ENCODE measurements around the gene MAP4K5.

The MAP4K5 gene

DNA sequence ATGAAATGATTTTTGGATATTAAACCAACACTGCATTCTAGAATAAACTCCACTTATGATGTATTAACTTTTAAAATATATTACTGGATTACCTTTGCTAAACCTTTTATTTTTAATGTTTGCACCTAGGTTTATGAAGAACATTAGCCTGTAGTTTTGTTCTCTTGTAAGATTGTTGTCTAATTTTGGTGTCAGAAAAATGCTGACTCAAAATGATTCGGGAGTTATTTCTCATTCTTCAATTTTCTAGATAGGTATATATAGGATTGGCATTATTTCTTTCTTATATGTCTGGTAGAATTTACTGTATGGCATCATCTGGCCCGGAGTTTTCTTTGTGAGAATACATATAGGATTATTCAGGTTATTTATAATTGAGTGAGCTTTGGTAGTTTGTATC, 54.6 kb downstream of the MAP4K5 start:
- no peak for FAIRE-seq
- DNase-seq (ENCODE audit: low spot score), result no peak

DNA sequence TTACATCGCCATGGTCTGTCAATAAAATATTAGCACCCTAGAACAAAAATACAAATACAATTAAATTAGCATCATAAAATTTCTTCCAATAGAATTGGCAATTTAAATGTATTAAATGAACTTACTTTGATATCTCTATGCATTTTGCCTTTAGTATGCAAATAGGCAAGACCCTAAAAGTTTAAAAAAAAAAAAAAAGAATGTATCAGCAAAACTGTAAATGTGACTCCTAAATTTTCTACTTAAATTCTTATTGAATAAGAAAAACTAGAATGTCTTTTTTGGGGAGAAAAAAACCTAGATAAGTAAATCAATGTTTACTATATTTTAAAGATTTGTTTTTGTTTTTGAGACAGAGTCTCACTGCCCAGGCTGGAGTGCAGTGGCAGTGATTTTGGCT, 56.2 kb downstream of the MAP4K5 start:
- FAIRE-seq (no peak), DNase-seq (ENCODE audit: low spot score) (no peak)

DNA sequence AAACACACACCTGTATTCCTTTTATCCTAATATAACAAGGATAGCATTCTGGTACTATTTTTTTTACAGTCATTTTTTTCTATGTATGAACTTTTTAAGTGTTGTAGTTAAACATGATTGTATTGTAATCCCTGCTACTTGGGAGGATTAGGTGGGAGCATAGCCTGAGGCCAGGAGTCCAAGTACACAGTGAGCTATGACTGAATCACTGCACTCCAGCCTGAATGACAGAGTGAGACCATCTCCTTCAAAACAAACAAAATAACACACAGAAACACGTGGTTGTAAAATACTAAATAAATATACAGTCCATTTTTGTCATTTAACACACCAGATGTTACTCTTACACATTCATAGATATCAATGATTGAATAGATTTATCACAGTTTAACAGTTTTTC, 56.9 kb downstream of the MAP4K5 start:
- peak; percentile 23 for FAIRE-seq
- no peak for DNase-seq (ENCODE audit: low spot score)

DNA sequence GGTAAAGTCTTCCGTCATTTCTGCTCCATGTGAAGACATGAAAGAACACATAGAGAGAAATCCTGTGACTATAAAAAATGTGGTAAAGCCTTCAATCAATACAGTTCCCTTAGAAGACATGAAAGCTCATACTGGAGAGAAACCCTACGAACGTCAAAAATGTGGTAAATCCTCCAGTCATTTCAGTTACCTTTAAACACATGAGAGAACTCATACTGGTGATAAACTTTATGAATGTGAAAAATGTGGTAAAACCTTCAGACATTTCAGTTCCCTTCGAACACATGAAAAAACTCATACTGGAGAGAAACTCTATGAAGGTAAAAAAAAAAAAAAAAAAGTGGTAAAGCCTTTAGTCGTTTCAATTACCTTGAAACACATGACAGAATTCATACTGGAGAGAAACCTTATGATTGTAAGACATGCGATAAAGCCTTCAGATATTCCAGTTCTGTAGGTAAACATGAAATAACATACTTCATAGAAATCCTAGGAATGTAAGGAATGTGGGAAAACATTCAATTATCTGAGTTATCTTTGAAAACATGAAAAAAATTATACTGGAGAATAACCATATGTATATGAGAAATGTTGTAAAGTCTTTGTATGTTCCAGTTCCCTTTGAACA, 60.4 kb downstream of the MAP4K5 start:
- no peak for FAIRE-seq
- no peak for DNase-seq (ENCODE audit: low spot score)

DNA sequence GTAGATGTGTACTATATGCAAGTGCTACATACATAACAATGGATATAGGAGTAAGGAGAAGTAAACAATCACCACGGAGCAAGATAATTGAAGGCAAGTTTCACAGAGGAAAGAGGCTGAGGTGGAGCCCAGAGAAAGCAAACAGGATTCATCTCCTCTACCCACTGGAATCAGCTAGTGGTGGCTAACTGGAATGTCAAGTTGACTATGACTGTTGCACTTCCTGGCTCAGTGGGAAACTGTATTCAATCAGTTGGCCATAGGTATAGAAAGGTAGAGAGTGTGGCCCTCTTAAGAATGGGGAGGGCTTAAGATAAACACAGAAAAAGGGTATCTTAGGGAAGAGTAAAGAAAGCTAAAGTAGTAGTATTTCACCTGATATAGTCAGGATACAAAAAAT, 62.4 kb downstream of the MAP4K5 start:
- FAIRE-seq (peak; percentile 93), DNase-seq (ENCODE audit: low spot score) (no peak)

DNA sequence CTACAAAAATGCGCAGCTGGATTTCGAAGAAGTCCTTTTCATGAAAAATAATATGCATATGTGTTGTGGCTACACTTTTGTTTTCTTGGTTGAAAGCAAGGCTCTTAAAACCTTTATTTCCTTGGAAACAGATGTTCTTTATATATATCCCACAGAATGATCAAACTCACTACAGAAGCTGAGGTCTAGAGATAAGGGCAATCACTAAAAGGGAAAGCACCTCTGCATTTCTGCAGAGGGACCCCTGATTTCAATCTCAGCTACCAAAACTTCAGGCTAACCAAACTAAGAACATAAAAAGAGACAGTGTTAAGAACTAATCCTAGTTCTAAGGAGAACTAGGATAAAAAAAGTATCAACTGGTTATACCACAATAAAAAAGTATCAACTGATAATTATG, 70.3 kb downstream of the MAP4K5 start:
- FAIRE-seq (no peak), DNase-seq (ENCODE audit: low spot score) (no peak)

DNA sequence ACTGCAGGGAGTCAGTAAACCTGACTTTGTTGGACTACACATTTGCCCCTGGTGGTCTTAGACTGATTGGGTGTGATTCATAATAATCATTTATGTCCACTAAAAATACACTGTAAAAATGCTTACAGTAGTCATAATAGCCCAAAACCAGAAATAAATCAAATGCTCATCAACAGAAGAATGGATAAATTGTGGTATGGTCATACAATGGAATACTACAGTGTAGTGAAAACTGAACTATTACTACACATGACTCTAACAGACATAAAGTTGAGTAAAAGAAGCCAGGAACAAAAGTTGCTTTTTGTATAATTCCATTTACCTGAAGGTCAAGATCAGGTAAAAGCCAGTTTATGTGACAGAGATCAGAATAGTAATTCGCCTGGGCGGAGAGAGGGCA, 78.5 kb downstream of the MAP4K5 start:
- FAIRE-seq, result no peak
- no peak for DNase-seq (ENCODE audit: low spot score)

DNA sequence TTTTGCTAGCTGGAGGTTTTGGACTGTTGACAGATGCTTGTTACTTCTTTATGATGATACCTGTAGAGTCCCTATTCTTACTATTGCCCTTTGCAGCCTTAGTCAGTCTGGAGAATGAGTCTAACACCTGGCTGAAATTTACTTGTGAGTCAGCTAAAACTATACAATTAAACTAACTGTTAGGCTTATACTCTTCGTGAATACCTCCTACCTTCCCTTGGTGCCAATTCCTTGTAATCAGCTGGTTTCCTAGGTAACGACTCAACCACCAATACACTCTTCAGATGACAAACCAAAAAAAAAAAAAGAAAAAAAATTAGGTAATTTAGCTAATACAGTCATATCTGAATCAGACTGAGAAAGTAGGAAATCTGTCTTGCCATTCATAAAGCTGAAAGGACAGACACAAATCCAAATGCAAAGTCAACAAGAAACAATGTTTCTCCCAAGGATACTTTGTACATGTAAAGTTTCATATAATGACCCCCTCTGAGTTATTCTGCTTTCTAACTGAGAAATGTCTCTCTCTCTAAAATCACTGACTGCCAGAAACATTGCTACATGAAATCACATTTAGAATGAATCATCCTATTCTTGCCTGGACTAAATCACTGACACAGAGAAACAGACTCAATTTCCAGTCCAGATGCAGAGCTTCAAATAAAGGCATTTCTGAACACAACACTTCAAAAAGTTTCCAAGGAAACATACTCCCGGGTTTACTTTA, 79.2 kb downstream of the MAP4K5 start:
- FAIRE-seq, result no peak
- DNase-seq (ENCODE audit: low spot score), result no peak

DNA sequence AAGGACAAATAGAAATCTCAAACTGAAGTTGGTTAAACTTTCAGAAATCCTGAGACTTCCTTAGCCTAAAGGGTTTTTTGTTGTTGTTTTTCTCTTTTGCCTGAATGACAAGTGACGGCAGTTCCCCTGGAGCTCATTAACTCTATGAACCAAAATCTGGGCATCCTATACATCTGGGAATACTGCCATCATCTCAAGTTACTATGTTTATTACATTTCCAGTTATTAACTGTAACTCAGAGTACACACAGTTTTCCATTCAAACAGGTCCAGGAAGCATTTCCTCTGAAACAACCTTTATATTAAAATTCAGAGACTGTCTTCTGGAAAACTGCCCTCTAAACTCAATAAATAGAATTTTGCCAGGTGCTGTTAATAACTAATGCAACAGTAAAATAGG, 80.1 kb downstream of the MAP4K5 start:
- FAIRE-seq, result no peak
- no peak for DNase-seq (ENCODE audit: low spot score)

DNA sequence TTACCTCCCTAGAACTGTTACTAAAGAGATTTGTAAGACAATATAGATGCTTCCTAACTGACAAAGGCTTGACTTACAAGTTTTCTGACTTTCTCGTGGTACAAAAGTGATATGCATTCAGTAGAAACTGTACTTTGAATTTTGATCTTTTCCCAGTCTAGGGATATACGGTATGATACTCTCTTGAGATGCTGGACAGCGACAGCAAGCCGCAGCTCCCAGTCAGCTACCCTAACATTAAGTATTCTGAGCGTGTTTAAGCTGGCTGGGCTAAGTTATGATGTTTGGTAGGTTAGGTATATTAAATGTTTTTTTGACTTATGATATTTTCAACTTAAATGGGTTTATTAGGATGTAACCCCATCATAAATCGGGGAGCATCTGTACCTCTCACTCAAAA, 80.5 kb downstream of the MAP4K5 start:
- no peak for DNase-seq (ENCODE audit: low spot score)
- FAIRE-seq, result peak; percentile 98

DNA sequence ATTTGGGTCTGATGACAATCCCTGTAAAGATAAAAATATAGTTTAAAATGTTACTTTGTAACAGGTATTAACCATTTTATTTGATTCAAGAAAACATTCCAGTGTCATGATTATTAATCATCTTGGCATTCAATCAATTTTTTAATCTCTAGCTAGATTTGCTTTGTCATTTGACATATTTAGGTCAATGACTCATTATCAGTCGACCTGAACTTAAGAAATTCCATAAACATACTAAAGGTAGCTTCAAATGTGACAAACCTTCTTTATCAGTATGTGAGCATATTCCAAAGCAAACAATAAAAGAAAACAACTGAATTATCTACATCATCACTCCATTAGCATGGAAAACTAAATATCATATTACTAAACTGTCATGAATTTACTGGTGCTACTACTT, 84.9 kb downstream of the MAP4K5 start:
- FAIRE-seq, result no peak

DNA sequence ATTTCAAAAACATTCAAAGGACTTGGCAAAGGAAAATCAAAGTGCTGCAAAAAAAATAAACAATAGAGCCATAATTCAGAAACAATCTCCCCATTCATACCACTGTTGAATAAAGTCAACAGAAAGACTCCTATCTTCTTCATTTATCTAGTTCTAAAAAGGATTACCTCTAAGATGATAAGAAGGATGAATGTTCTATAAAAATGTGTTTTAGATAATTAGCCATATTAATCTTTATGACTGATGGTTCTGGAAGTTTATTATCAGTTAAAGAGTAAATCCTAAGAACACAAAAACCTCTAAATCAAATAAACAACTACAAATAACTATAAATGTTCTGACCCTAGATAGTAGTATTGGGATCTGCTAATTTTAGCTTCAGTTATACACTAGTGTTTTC, 97.8 kb downstream of the MAP4K5 start:
- FAIRE-seq (no peak), DNase-seq (ENCODE audit: low spot score) (no peak)

More for the DNA sequence above, 84.9 kb downstream of the MAP4K5 start:
- no peak for DNase-seq (ENCODE audit: low spot score)

DNA sequence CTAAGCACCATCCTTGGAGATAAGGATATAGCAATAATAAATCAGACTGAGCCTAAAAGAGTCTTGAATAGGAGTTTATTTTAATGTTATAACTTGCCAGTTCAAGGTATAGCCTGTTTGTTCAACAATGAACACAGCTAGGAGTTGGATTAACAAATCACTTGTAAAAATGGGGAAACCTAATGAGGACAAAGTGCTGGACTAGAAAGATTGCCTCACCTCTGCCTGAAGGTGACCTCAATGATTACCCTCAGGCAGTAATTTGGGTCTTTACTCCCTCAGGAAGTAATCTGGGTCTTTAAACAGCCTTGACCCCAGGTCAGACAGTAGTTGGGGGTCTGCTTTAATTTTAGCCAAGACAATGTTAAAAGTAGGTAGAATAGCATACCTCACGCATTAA, 100.2 kb downstream of the MAP4K5 start:
- DNase-seq (ENCODE audit: low spot score) (no peak), FAIRE-seq (no peak)

DNA sequence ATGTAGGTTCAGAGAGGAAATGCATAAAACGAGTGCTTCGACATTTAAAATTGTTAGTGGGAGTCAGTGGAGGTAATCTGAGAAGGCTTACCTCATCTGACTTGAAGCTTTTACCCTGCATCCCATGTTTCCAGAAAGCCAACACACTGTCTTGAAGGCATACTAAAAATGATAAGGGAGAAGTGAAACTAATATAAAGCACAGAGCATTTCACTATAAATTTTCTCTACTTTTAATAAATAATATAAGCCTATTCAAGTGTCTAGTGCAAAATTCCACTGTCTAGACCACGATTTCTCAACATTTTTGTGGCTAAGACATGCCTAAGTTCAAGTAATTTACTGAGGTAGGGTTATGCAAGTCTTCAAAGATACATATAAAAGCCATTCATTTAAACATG, 106.6 kb downstream of the MAP4K5 start:
- FAIRE-seq (no peak), DNase-seq (ENCODE audit: low spot score) (no peak)

DNA sequence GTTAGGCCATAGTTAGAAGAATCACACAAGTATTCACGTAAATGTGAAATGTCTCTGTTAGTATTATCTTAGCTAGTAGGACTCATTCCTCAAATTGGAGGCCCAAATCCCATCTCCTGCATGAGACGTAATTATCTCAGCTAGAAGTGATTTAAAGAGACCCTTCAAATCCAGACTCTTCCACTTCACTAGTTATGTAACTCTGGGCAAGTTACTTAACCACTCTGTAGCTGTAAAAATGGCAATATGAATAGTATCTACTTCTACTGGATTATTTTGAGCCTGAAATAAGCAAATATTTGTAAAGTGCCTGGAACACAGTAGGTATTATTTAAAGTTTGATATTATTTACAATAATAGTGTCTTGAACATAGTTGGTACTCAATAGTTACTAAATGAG, 107.3 kb downstream of the MAP4K5 start:
- DNase-seq (ENCODE audit: low spot score) (no peak), FAIRE-seq (no peak)

DNA sequence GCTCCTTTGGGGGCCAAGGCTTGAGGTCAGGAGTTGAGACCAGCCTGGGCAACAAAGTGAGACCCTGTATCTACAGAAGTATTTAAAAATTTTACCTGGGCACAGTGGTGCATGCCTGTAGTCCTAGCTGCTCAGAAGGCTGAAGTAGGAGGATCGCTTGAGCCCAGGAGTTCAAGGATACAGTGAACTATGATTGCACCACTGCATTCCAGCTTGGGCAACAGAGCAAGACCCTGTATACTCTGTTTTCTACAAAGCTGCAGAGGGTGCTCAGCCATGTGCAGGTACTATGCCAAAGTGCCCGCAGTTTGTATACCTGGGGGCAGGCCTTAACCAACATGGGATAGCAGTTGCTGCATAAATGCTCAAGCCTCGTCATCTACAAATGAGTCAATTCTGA, 108.8 kb downstream of the MAP4K5 start:
- DNase-seq (ENCODE audit: low spot score) (no peak), FAIRE-seq (no peak)

DNA sequence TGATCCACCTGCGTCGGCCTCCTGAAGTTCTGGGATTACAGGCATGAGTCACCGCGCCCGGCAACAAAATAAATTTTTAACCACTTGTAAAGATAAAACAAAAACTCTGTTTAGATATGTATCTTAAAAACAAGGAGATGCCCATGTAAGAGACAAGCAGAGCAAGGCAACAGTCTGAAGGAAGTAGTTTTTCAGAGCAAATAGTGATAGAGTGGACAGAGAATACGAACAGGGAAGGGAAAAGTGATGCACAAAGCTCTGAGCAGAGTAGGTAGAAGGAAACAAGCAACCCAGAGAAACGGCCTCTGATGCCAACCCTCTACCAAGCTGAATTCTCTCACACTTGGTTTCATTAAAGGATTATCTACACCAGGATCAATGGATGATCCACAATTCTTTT, 110.9 kb downstream of the MAP4K5 start:
- DNase-seq (ENCODE audit: low spot score) (no peak), FAIRE-seq (no peak)

DNA sequence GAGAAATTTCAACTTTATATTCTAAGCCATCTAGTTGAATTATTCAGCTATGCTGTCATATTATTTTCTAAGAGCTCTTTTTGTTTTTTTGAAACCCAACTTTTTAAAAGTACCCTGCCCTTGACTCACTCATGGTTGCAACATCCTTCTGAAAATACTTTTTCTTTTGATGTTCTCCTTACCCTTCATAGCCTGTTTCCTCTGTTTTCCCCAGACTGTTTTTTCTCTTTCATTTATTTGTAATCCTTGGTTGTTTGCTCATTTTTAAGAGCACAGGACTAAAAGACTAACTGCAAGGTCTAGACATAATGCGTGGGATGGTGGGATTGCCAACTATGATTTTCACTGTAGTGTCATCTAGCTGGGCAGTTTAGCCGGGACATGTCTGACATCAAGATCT, 114.5 kb downstream of the MAP4K5 start:
- no peak for FAIRE-seq
- DNase-seq (ENCODE audit: low spot score), result no peak

DNA sequence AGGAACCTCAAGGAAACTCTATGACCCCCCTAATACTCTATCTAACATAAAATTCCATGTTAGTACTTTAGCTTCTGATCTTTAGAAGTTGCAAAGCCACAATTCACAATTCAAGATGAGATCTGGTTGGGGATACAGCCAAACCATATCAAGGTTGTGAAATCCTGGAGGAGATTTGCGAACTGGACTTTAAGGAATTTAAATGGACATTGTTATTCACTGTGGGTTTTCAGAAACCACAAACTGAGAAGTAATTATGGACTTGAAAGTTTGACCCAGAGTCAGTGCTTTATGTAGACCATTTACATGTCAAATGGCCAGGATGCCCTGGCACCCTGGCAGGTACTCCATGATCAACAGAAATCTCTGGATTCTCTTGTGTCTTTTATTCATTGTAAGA, 121.4 kb downstream of the MAP4K5 start:
- DNase-seq (ENCODE audit: low spot score), result no peak
- FAIRE-seq, result no peak

DNA sequence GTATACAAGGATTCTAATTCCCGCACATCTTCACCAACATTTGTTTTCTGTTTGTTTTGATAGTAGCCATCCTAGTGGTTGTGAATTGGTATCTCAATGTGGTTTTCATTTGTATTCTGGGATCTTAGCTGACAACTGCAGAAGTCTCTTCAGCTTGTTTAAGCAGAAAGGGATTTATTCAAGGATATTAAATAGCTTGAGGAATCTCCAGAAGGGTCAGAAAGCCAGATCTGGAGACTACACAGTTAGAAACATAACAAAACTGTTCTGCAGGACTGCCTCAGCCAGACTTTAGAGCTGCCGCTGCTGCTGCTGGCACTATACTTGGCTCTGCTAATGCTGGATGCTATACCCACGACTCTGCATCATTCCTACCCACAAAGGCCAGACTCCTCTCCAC, 122.3 kb downstream of the MAP4K5 start:
- FAIRE-seq (no peak), DNase-seq (ENCODE audit: low spot score) (no peak)

DNA sequence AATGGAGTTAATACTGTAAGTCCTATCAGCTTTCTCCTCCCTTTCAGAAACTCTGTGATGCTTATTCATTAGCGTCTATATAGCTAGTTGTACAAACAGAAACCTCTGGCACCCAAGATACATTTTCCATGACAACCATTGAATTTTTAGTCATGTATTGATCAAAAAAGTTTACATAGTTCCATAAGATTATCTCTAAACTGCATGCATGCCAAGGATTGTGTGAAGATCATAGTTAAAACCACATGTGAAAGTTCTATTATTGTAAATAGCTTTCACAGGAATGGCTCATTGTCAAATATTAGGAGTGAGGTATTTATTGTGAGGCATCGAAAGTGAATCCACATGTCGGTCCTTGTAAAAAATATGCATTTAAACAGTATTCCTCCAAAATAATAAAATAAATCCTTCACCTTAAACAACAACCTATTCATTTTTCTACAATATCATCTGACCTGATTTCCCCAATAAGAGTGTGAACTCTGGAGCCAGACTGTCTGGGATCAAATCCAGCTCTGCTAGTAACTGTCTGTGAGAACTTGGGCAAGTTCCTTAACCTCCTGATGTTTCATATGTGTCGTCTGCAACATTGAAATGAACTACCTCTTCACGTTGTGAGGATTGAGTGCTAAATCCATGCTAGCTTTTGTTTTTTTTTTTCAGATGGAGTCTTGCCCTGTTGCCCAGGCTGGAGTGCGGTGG, 125.1 kb downstream of the MAP4K5 start:
- FAIRE-seq (no peak), DNase-seq (ENCODE audit: low spot score) (no peak)

DNA sequence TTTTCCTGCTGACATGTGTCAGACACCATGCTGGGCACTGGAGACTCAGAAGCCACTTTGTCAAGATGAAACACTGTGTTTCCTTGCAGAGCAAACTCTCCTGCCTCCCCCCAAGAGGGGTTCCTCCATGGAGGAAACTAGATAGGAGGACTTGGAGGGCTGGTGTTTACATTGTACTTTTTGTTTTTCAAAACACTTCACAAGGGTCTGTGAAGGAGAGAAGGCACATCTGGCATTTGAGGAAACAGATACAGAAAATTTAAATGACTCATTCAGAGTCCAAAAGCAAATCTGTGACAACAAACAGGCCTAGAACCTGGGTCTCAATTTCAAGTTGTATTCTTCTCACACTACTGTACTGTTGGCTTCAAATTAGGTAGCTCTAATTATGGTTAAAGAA, 128.9 kb downstream of the MAP4K5 start:
- FAIRE-seq, result no peak
- no peak for DNase-seq (ENCODE audit: low spot score)

DNA sequence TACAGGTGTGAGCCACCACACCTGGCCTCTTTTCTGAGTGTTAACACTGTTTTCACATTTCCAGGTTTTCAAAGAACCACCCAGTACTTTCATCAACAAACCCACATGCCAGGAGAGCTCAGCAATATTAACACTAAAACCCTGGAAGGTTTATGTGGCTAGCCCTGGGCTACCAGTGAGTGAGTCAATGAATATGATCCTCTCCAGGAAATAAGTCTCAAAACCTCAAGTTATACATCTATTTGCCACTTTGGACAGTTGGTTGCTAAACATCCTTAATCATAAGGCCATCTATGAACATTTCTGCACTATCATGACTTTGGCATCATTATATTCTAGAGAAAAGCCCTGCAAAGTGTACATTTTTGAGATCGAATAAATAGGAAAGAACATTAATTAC, 129.4 kb downstream of the MAP4K5 start:
- no peak for DNase-seq (ENCODE audit: low spot score)
- FAIRE-seq, result no peak

Data from urothelium cell line (cell line).